Activated naive CD8-positive, alpha-beta T cell treated with anti-CD3 and anti-CD28 coated beads, Interleukin-2, amount 50 U/mL, for 16 hours (primary cell): ENCODE measurements around the gene NT5M.

Source experiments
- DNase-seq: peaks from one replicate; pipeline ENCODE4 v3.0.0-alpha.2; 2020; ENCODE audit warnings: low read depth, low spot score

The NT5M gene

GRCh38 chr17:17354560-17355349 lies 51.6 kb downstream of the NT5M start:
- DNase-seq: peak; percentile 51

GRCh38 chr17:17355426-17355825 lies 52.3 kb downstream of the NT5M start:
- no peak for DNase-seq

- peak; percentile 28 for DNase-seq
These were observed 53.2 kb downstream of the NT5M start for GRCh38 chr17:17356149-17356930.

GRCh38 chr17:17356931-17357270 lies 53.7 kb downstream of the NT5M start:
- no peak for DNase-seq

GRCh38 chr17:17358060-17358751 lies 55.0 kb downstream of the NT5M start:
- no peak for DNase-seq

GRCh38 chr17:17358866-17359265 lies 55.7 kb downstream of the NT5M start:
- DNase-seq: no peak

- no peak for DNase-seq
These were observed 56.1 kb downstream of the NT5M start for GRCh38 chr17:17359271-17359670.

GRCh38 chr17:17360087-17360730 lies 57.0 kb downstream of the NT5M start:
- DNase-seq: no peak

- DNase-seq: no peak
These were observed 58.3 kb downstream of the NT5M start for GRCh38 chr17:17361543-17361866.

GRCh38 chr17:17361867-17362539 lies 58.8 kb downstream of the NT5M start:
- no peak for DNase-seq

GRCh38 chr17:17362540-17362930 lies 59.4 kb downstream of the NT5M start:
- DNase-seq: no peak

- DNase-seq: no peak
These were observed 60.6 kb downstream of the NT5M start for GRCh38 chr17:17363638-17364337.

GRCh38 chr17:17364338-17364667 lies 61.1 kb downstream of the NT5M start:
- DNase-seq: no peak

GRCh38 chr17:17365476-17366110 lies 62.4 kb downstream of the NT5M start:
- no peak for DNase-seq

GRCh38 chr17:17366235-17366634 lies 63.1 kb downstream of the NT5M start:
- DNase-seq: no peak

- no peak for DNase-seq
These were observed 64.0 kb downstream of the NT5M start for GRCh38 chr17:17366941-17367875.

- DNase-seq: no peak
These were observed 64.8 kb downstream of the NT5M start for GRCh38 chr17:17367931-17368330.

GRCh38 chr17:17370711-17371110 lies 67.5 kb downstream of the NT5M start:
- no peak for DNase-seq

- no peak for DNase-seq
These were observed 69.8 kb downstream of the NT5M start for GRCh38 chr17:17372856-17373520.
